Prostate gland (tissue), 2 donors: ENCODE measurements around the gene KATNAL2.

Experiments
- POLR2AphosphoS5 ChIP-seq: sonication (generic); formaldehyde crosslinking; IDR thresholded peaks from one replicate; pipeline ENCODE4 v1.6.1; 2017; ENCODE audit warnings: antibody characterized with exemption
- TF ChIP-seq, protein P1 (sequence below), 4 experiments: fragments of 200-600 bp in 2 of 4; fragments of 450-650 bp in 2 of 4; sonication (generic) in 2 of 4; IDR thresholded peaks; 1 replicate in 3 of 4; 2 replicates in 1 of 4; pipeline ENCODE4 v1.5.1; 2016 to 2019; ENCODE audit warnings: antibody characterized with exemption in 4 of 4, mild to moderate bottlenecking in 2 of 4, moderate library complexity in 2 of 4

DNA sequence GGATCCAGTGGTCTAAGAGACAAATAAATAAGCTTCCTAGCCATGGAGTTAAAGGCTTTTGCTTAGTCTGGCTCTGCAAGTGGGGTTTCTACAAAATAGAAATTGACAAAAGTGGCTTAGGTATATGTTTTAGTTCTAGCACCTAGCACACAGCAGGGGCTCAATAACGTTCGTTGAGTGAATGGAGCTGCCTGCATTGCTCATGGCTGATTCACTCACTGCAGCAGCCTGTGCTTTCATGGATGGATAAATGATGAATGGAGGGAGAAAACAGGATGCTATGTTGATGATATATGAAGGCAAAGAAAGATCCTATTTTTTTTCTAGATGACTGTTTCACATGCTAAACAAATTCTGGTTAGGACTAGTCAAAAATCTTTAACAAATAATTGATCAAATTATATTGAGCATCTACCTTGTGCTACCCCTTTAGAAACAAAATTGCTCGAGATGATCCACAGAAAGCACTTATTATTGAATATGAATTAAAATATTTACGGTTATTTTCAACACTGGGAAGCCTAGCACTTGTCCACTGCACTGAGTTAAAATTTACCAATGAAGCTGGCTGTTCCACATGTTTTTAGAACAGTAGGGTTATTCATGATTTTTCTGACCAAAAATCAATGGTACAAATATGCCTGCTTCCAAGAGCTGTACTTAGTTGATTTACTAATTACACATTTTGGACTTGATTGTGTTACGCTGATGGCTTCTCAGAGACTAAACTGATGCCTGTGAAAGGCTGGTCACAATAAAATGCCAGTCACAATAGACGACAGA lies 193.3 kb downstream of the KATNAL2 start:
- TF ChIP-seq, protein P1, sequence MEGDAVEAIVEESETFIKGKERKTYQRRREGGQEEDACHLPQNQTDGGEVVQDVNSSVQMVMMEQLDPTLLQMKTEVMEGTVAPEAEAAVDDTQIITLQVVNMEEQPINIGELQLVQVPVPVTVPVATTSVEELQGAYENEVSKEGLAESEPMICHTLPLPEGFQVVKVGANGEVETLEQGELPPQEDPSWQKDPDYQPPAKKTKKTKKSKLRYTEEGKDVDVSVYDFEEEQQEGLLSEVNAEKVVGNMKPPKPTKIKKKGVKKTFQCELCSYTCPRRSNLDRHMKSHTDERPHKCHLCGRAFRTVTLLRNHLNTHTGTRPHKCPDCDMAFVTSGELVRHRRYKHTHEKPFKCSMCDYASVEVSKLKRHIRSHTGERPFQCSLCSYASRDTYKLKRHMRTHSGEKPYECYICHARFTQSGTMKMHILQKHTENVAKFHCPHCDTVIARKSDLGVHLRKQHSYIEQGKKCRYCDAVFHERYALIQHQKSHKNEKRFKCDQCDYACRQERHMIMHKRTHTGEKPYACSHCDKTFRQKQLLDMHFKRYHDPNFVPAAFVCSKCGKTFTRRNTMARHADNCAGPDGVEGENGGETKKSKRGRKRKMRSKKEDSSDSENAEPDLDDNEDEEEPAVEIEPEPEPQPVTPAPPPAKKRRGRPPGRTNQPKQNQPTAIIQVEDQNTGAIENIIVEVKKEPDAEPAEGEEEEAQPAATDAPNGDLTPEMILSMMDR (IDR thresholded peaks at IDR 0.05) = no peak
- no peak for TF ChIP-seq POLR2AphosphoS5
